GM23248 (cell line): Measurements from ENCODE around the gene ADCY7. TPM values are rescaled to one million over a fixed set of nuclear protein-coding genes. Genes with fewer than 3 reads are reported as not detected.

Source experiments
- DNase-seq: peaks from one replicate; pipeline ENCODE4 v3.0.0-alpha.2; 2015
- H2AFZ ChIP-seq: fragments of 200-600 bp; sonication (generic); 2 replicates; pipeline ENCODE4 v1.6.1; 2016; ENCODE audit warnings: antibody characterized with exemption
- H3F3A ChIP-seq: fragments of 200-600 bp; sonication (generic); 2 replicates; pipeline ENCODE4 v1.6.1; 2016; ENCODE audit warnings: mild to moderate bottlenecking, antibody characterized with exemption, mixed run types; ENCODE audit not compliant: insufficient read depth
- H3K27ac ChIP-seq: fragments of 200-600 bp; sonication (generic); 2 replicates; pipeline ENCODE4 v1.5.1; 2016; ENCODE audit warnings: mild to moderate bottlenecking
- H3K27me3 ChIP-seq: fragments of 200-600 bp; sonication (generic); replicated peaks from 2 replicates; pipeline ENCODE4 v1.6.1; 2016; ENCODE audit warnings: mild to moderate bottlenecking; ENCODE audit not compliant: insufficient read depth
- H3K36me3 ChIP-seq: fragments of 200-600 bp; sonication (generic); 2 replicates; pipeline ENCODE4 v1.6.1; 2016; ENCODE audit warnings: low read depth, mild to moderate bottlenecking
- H3K4me1 ChIP-seq: fragments of 200-600 bp; sonication (generic); 2 replicates; pipeline ENCODE4 v1.6.1; 2016; ENCODE audit warnings: mild to moderate bottlenecking; ENCODE audit not compliant: insufficient read depth
- H3K4me2 ChIP-seq: fragments of 200-600 bp; sonication (generic); one replicate; pipeline ENCODE4 v1.6.1; 2016; ENCODE audit warnings: mild to moderate bottlenecking; ENCODE audit not compliant: unreplicated experiment
- H3K4me3 ChIP-seq: fragments of 200-600 bp; sonication (generic); 2 replicates; pipeline ENCODE4 v1.5.1; 2016; ENCODE audit warnings: mild to moderate bottlenecking
- H3K79me2 ChIP-seq: fragments of 200-600 bp; sonication (generic); 2 replicates; pipeline ENCODE4 v1.6.1; 2016; ENCODE audit warnings: mild to moderate bottlenecking; ENCODE audit not compliant: insufficient read depth
- H3K9ac ChIP-seq: fragments of 200-600 bp; sonication (generic); 2 replicates; pipeline ENCODE4 v1.6.1; 2016; ENCODE audit warnings: mild to moderate bottlenecking
- H3K9me2 ChIP-seq: fragments of 200-600 bp; sonication (generic); 2 replicates; pipeline ENCODE4 v1.6.1; 2016; ENCODE audit warnings: mixed run types, mild to moderate bottlenecking, moderate library complexity; ENCODE audit not compliant: insufficient read depth
- H3K9me3 ChIP-seq: fragments of 200-600 bp; sonication (generic); one replicate; pipeline ENCODE4 v1.6.1; 2017; ENCODE audit warnings: low read depth
- H4K20me1 ChIP-seq: fragments of 200-600 bp; sonication (generic); 2 replicates; pipeline ENCODE4 v1.6.0; 2016; ENCODE audit not compliant: insufficient read depth
- EZH2 ChIP-seq: fragments of 200-600 bp; sonication (generic); IDR thresholded peaks from 2 replicates; pipeline ENCODE4 v1.6.1; 2018; ENCODE audit warnings: antibody characterized with exemption, mild to moderate bottlenecking; ENCODE audit not compliant: insufficient read depth, poor library complexity, severe bottlenecking
- EZH2phosphoT487 ChIP-seq: fragments of 200-600 bp; sonication (generic); IDR thresholded peaks from 2 replicates; pipeline ENCODE4 v1.6.1; 2018; ENCODE audit warnings: antibody characterized with exemption, moderate library complexity, mild to moderate bottlenecking, low read depth; ENCODE audit not compliant: insufficient read depth
- WGBS, 2 experiments: methylation state at CpG; one replicate each; pipeline ENCODE4 v1.1.6; 2015 to 2017; ENCODE audit warnings: low lambda C conversion rate in 2 of 2, low coverage in 1 of 2; ENCODE audit errors: missing lambda C conversion rate in 2 of 2; 5-methylcytosine and 5-hydroxymethylcytosine counted together
- in situ Hi-C: fragments of 300-500 bp; cut with MboI; formaldehyde crosslinking; loops from 2 replicates; pipeline ENCODE4 v1.15.0; 2020
- polyA plus RNA-seq: library from polyadenylated mRNA; unstranded; fragments of >200 nt; fragmentation: Nextera tagmentation; extraction: Ambion mirVana; gene quantifications from 2 replicates; pipeline ENCODE4 v1.2.1, GENCODE V29; 2016
- total RNA-seq: library from RNA; depleted of rRNA; stranded (reverse); fragments of >200 nt; shearing (Covaris generic); gene quantifications from 2 replicates; pipeline ENCODE4 v1.2.3, GENCODE V29; 2014

ADCY7 gene
- total and polyA plus RNA-seq, 2 experiments from 2014 or later, result 31.9 to 87.4 TPM

DNA sequence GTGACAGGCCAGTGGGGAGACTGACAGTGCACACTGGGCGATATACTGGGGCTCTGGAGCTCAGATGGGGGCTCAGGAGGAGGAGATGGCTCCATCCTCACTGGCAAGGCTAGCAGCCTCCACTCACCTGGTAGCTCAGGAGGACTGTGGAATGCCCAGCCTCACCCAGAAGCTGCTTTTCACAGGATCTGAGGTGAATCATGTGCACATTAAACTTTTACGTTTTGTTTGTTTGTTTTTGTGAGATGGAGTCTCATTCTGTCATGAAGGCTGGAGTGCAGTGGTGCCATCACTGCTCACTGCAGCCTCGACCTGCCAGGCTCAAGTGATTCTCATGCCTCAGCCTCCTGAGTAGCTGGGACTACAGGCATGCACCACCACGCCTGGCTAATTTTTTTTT is 28.6 kb downstream of the ADCY7 start:
- Histone ChIP-seq H3K27me3 (no peaks in the 10 kb centered on the region), H3K9me2 (no peaks in the 10 kb centered on the region), H3K79me2 (peaks cover under 1% of the 10 kb centered on the region; the same call in 1 of the 2 replicates), H3K27ac (no peak overlapping the region), H3K4me1 (no peaks in the 10 kb centered on the region), H3K36me3 (no peaks in the 10 kb centered on the region; the same call in 1 of the 2 replicates), H2AFZ (no peak overlapping the region), H3K9ac (no peak overlapping the region), H3K9me3 (no peaks in the 10 kb centered on the region), H3F3A (no peaks in the 10 kb centered on the region), H3K4me2 (no peak overlapping the region), H3K4me3 (no peak overlapping the region), H4K20me1 (no peaks in the 10 kb centered on the region)
- TF ChIP-seq EZH2phosphoT487 (no peak), EZH2 (no peak)
- DNase-seq, result no peak
- 79 to 85% methylated on average over 4 of the region's 4 CpGs for WGBS, 2 experiments
- in situ Hi-C loops, result no loop called here

- Histone ChIP-seq H3K9me2 (no peaks in the 10 kb centered on the region), H3K9me3 (no peaks in the 10 kb centered on the region), H3K79me2 (no peaks in the 10 kb centered on the region), H3K9ac (no peak overlapping the region), H3K27ac (no peak overlapping the region), H3K4me3 (no peak overlapping the region), H3F3A (no peaks in the 10 kb centered on the region), H3K4me1 (no peaks in the 10 kb centered on the region), H3K27me3 (no peaks in the 10 kb centered on the region), H2AFZ (no peak overlapping the region), H3K36me3 (no peaks in the 10 kb centered on the region; the same call in 1 of the 2 replicates), H4K20me1 (no peaks in the 10 kb centered on the region), H3K4me2 (no peak overlapping the region)
- 96 to 97% methylated on average over 7 of the region's 7 CpGs for WGBS, 2 experiments
- DNase-seq, result no peak
- in situ Hi-C loops, result no loop called here
- TF ChIP-seq EZH2phosphoT487, result no peak
- no peak for TF ChIP-seq EZH2
These were observed 29.3 kb downstream of the ADCY7 start for GRCh38 chr16:50295541-50296132.

DNA sequence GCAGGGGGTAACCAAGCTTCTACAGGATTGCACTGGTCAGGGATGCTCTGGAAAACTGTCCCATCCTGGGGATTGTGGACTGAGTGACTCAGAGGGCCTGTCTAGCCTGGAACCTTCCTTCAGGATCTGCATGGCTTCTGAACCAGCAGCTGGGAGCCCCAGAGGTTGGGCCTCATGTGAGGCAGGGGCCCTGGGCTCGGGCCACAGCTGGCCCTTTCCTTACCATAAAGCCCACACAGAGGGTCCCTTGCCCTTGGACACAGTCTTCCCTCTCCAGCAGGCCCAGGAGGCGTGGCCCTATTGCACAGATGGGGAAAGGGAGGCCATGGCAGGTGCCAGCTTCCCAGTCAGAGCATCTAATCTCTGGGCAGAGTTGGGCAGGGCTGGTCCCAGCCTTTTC is 30.5 kb downstream of the ADCY7 start:
- H3K9me3 ChIP-seq, result no peaks in the 10 kb centered on the region
- H3K27me3 ChIP-seq, result no peaks in the 10 kb centered on the region
- no peak overlapping the region for H3K27ac ChIP-seq
- no peaks in the 10 kb centered on the region for H4K20me1 ChIP-seq
- TF ChIP-seq EZH2phosphoT487 (no peak), EZH2 (no peak)
- no peak overlapping the region for H2AFZ ChIP-seq
- H3K9me2 ChIP-seq, result no peaks in the 10 kb centered on the region
- no peak overlapping the region for H3K4me2 ChIP-seq
- H3K9ac ChIP-seq, result no peak overlapping the region
- peaks cover 4% of the 10 kb centered on the region; the same call in 1 of the 2 replicates for H3F3A ChIP-seq
- DNase-seq, result no peak
- in situ Hi-C loops, result no loop called here
- H3K4me3 ChIP-seq, result no peak overlapping the region
- H3K36me3 ChIP-seq, result no peaks in the 10 kb centered on the region; the same call in 1 of the 2 replicates
- peaks cover 10% of the 10 kb centered on the region for H3K4me1 ChIP-seq
- H3K79me2 ChIP-seq, result no peaks in the 10 kb centered on the region
- 90 to 100% methylated on average over 2 of the region's 2 CpGs for WGBS, 2 experiments

- Histone ChIP-seq H4K20me1 (no peaks in the 10 kb centered on the region), H3K9ac (no peak overlapping the region), H3K27me3 (no peaks in the 10 kb centered on the region), H3K9me3 (no peaks in the 10 kb centered on the region), H3K27ac (no peak overlapping the region), H3K4me1 (peaks cover 14% of the 10 kb centered on the region), H3K9me2 (no peaks in the 10 kb centered on the region), H3K36me3 (no peaks in the 10 kb centered on the region; the same call in 1 of the 2 replicates), H3F3A (peaks cover 4% of the 10 kb centered on the region; the same call in 1 of the 2 replicates), H3K4me3 (no peak overlapping the region), H3K79me2 (no peaks in the 10 kb centered on the region), H2AFZ (no peak overlapping the region), H3K4me2 (no peak overlapping the region)
- 84 to 91% methylated on average over 14 to 15 of the region's 15 CpGs for WGBS, 2 experiments
- DNase-seq, result no peak
- no peak for TF ChIP-seq EZH2phosphoT487
- TF ChIP-seq EZH2, result no peak
- in situ Hi-C loops, result no loop called here
These were observed 31.1 kb downstream of the ADCY7 start for GRCh38 chr16:50297301-50298074.
